H1 (cell line): ENCODE results near the gene HSF4. TPM values are rescaled to one million over a fixed set of nuclear protein-coding genes. Genes with fewer than 3 reads are reported as not detected.
A peak's percentile ranks its signal among the peaks of the same experiment; 100 is the strongest.

ENCODE experiments used
- CTCF ChIA-PET: fragments of 300-600 bp; sonication (Branson Sonifier 250); formaldehyde crosslinking; loops from one replicate; lab custom pipeline; 2021; ENCODE audit not compliant: partially characterized antibody; lab: Charles Lee
- POLR2A ChIA-PET: fragments of 300-600 bp; sonication (Branson Sonifier 250); formaldehyde crosslinking; loops from one replicate; lab custom pipeline; 2021; ENCODE audit warnings: inconsistent platforms; ENCODE audit not compliant: partially characterized antibody; lab: Charles Lee
- DNase-seq, 2 experiments: peaks; one replicate each; pipeline versions ENCODE4 v3.0.0 to v3.0.0-alpha.2; 2010 to 2022; ENCODE audit warnings: low spot score in 2 of 2, low read depth in 1 of 2, mixed read lengths in 1 of 2
- FAIRE-seq: peaks from 2 replicates; lab custom pipeline; 2011; peaks lifted over from hg19 to GRCh38; lab: Jason Lieb, UNC
- H2AFZ ChIP-seq: 2 replicates; pipeline ENCODE4 v1.8.1; 2012; ENCODE audit warnings: low read length, inconsistent platforms
- H2AK5ac ChIP-seq: 2 replicates; pipeline ENCODE4 v1.6.1; 2013; ENCODE audit warnings: low read depth, low read length
- H2BK120ac ChIP-seq: replicated peaks from 2 replicates; pipeline ENCODE3; 2013; ENCODE audit warnings: low read depth, low read length, inconsistent platforms
- H2BK12ac ChIP-seq: 2 replicates; pipeline ENCODE4 v1.6.1; 2013; ENCODE audit warnings: low read depth, low read length
- H2BK15ac ChIP-seq: 2 replicates; pipeline ENCODE4 v1.6.1; 2013; ENCODE audit warnings: low read length
- H2BK20ac ChIP-seq: 2 replicates; pipeline ENCODE4 v1.6.1; 2013; ENCODE audit warnings: low read length
- H2BK5ac ChIP-seq: 2 replicates; pipeline ENCODE4 v1.6.1; 2013; ENCODE audit warnings: low read depth, low read length
- H3K14ac ChIP-seq: 2 replicates; pipeline ENCODE4 v1.6.1; 2013; ENCODE audit warnings: inconsistent platforms; ENCODE audit not compliant: insufficient read length
- H3K18ac ChIP-seq: 2 replicates; pipeline ENCODE4 v1.6.1; 2013; ENCODE audit warnings: low read length; ENCODE audit errors: extremely low read depth
- H3K23ac ChIP-seq: 2 replicates; pipeline ENCODE4 v1.6.1; 2013; ENCODE audit warnings: inconsistent platforms; ENCODE audit not compliant: insufficient read length
- H3K23me2 ChIP-seq: 2 replicates; pipeline ENCODE4 v1.6.1; 2013; ENCODE audit warnings: low read depth, low read length
- H3K27ac ChIP-seq: 2 replicates; pipeline ENCODE4 v1.6.1; 2011; ENCODE audit warnings: low read depth, low read length, inconsistent platforms
- H3K27me3 ChIP-seq, 4 experiments: replicated peaks in 1 of 4; 1 replicate in 1 of 4; 2 replicates in 3 of 4; pipeline versions ENCODE4 v1.6.1 to v1.8.1; 2011 to 2013; ENCODE audit warnings: low read length in 3 of 4, mild to moderate bottlenecking in 3 of 4, inconsistent platforms in 2 of 4, mixed read lengths in 2 of 4, moderate library complexity in 1 of 4; ENCODE audit not compliant: control insufficient read depth in 3 of 4, insufficient read depth in 3 of 4; ENCODE audit errors: extremely low read depth in 1 of 4
- H3K36me3 ChIP-seq, 4 experiments: 2 replicates each; pipeline versions ENCODE4 v1.6.1 to v1.8.1; 2011 to 2013; ENCODE audit warnings: mild to moderate bottlenecking in 4 of 4, low read length in 3 of 4, moderate library complexity in 2 of 4, control low read depth in 1 of 4, inconsistent platforms in 1 of 4; ENCODE audit not compliant: insufficient read depth in 4 of 4, control insufficient read depth in 2 of 4
- H3K4ac ChIP-seq: replicated peaks from 2 replicates; pipeline ENCODE3; 2013; ENCODE audit warnings: low read length, low read depth, mixed read lengths, inconsistent platforms; ENCODE audit not compliant: insufficient read length
- H3K4me1 ChIP-seq, 4 experiments: replicated peaks in 1 of 4; 1 replicate in 1 of 4; 2 replicates in 3 of 4; pipeline versions ENCODE4 v1.6.1 to v1.8.1; 2011 to 2013; ENCODE audit warnings: low read length in 3 of 4, inconsistent platforms in 2 of 4, mixed read lengths in 1 of 4; ENCODE audit not compliant: insufficient read depth in 4 of 4, control insufficient read depth in 3 of 4
- H3K4me2 ChIP-seq, 2 experiments: 2 replicates each; pipeline versions ENCODE4 v1.6.1 to v1.8.1; 2011 to 2013; ENCODE audit warnings: low read depth in 2 of 2, low read length in 2 of 2, control low read depth in 1 of 2, inconsistent platforms in 1 of 2, mild to moderate bottlenecking in 1 of 2; ENCODE audit not compliant: insufficient read depth in 1 of 2
- H3K4me3 ChIP-seq, 4 experiments: fragments of 200-600, 300-600 bp in 1 of 4; sonication (generic), shearing (Covaris generic), sonication (Bioruptor Twin) in 1 of 4; 2 replicates each; pipeline versions ENCODE4 v1.5.1 to v1.8.1; 2011 to 2016; ENCODE audit warnings: low read length in 4 of 4, low read depth in 3 of 4, control low read depth in 2 of 4, inconsistent platforms in 2 of 4, mild to moderate bottlenecking in 2 of 4, mixed read lengths in 1 of 4, moderate library complexity in 1 of 4; ENCODE audit not compliant: insufficient read depth in 2 of 4; ENCODE audit errors: extremely low read depth in 1 of 4
- H3K56ac ChIP-seq: replicated peaks from 2 replicates; pipeline ENCODE3; 2013; ENCODE audit warnings: low read depth, mild to moderate bottlenecking, mixed read lengths, low read length, inconsistent platforms; ENCODE audit not compliant: insufficient read length
- H3K79me1 ChIP-seq: 2 replicates; pipeline ENCODE4 v1.6.1; 2013; ENCODE audit warnings: low read depth, low read length, control low read depth
- H3K79me2 ChIP-seq, 2 experiments: 2 replicates each; pipeline versions ENCODE4 v1.6.1 to v1.8.1; 2012 to 2013; ENCODE audit warnings: low read length in 2 of 2, mild to moderate bottlenecking in 2 of 2, inconsistent platforms in 1 of 2; ENCODE audit not compliant: insufficient read depth in 2 of 2, control insufficient read depth in 1 of 2
- H3K9ac ChIP-seq, 4 experiments: replicated peaks in 1 of 4; 1 replicate in 1 of 4; 2 replicates in 3 of 4; pipeline versions ENCODE4 v1.6.1 to v1.8.1; 2011 to 2013; ENCODE audit warnings: low read depth in 3 of 4, low read length in 3 of 4, control low read depth in 2 of 4, mild to moderate bottlenecking in 2 of 4, moderate library complexity in 2 of 4, inconsistent platforms in 1 of 4; ENCODE audit errors: extremely low read depth in 1 of 4
- H3K9me3 ChIP-seq, 2 experiments: 2 replicates each; pipeline versions ENCODE4 v1.6.1 to v1.8.1; 2012 to 2013; ENCODE audit warnings: mild to moderate bottlenecking in 2 of 2, moderate library complexity in 2 of 2, control low read depth in 1 of 2, inconsistent platforms in 1 of 2, low read depth in 1 of 2, low read length in 1 of 2, mixed read lengths in 1 of 2; ENCODE audit not compliant: insufficient read depth in 2 of 2
- H4K20me1 ChIP-seq, 2 experiments: replicated peaks in 1 of 2; 2 replicates each; pipeline versions ENCODE3 to v1.8.1; 2011 to 2013; ENCODE audit warnings: inconsistent platforms in 2 of 2, low read length in 2 of 2, mild to moderate bottlenecking in 1 of 2; ENCODE audit not compliant: insufficient read depth in 2 of 2, control insufficient read depth in 1 of 2
- H4K5ac ChIP-seq: 2 replicates; pipeline ENCODE4 v1.6.1; 2013; ENCODE audit warnings: low read length, low read depth, mixed read lengths, inconsistent platforms; ENCODE audit not compliant: insufficient read length
- H4K8ac ChIP-seq: 2 replicates; pipeline ENCODE4 v1.8.0; 2013; ENCODE audit warnings: mild to moderate bottlenecking, moderate library complexity, low read length, inconsistent platforms; ENCODE audit not compliant: insufficient read depth; ENCODE audit errors: extremely low read depth
- H4K91ac ChIP-seq: replicated peaks from 2 replicates; pipeline ENCODE3; 2013; ENCODE audit warnings: low read length, mixed read lengths, inconsistent platforms; ENCODE audit not compliant: insufficient read length
- RBBP5 ChIP-seq: IDR thresholded peaks from 2 replicates; pipeline ENCODE4 v1.7.1; 2012; ENCODE audit warnings: low read depth, mild to moderate bottlenecking, inconsistent platforms, low read length, moderate library complexity, borderline replicate concordance
- RNF2 ChIP-seq: fragments of 200-900, 300-1000 bp; sonication (generic); IDR thresholded peaks from 2 replicates; pipeline ENCODE4 v1.7.1; 2016; ENCODE audit warnings: borderline replicate concordance, low read depth, mild to moderate bottlenecking, antibody characterized with exemption, low read length; ENCODE audit not compliant: poor library complexity, severe bottlenecking; ENCODE audit errors: missing control alignments
- SUZ12 ChIP-seq: fragments of 200-600 bp; sonication (generic); IDR thresholded peaks from 2 replicates; pipeline ENCODE4 v1.6.1; 2012; ENCODE audit warnings: mild to moderate bottlenecking, inconsistent platforms, low read length, moderate library complexity, mixed read lengths
- WGBS, 2 experiments: shearing (Covaris generic) in 1 of 2; methylation state at CpG; one replicate each; pipeline versions ENCODE4 v1.1.6 to v1.1.7; 2013 to 2015; ENCODE audit warnings: low lambda C conversion rate in 2 of 2, mixed read lengths in 2 of 2, inconsistent platforms in 1 of 2, low coverage in 1 of 2, missing lambda C conversion rate in 1 of 2; ENCODE audit not compliant: insufficient replicate concordance in 2 of 2, insufficient coverage in 1 of 2, insufficient read length in 1 of 2; ENCODE audit errors: extremely low coverage in 1 of 2, missing lambda C conversion rate in 1 of 2; 5-methylcytosine and 5-hydroxymethylcytosine counted together
- polyA plus RNA-seq, 7 experiments: library from polyadenylated mRNA; depleted of rRNA in 3 of 7; stranded (reverse) in 5 of 7; unstranded in 2 of 7; fragments of >200 nt in 5 of 7; fragments of 200-250 nt in 2 of 7; gene quantifications; 1 replicate in 5 of 7; 2 replicates in 1 of 7; 4 replicates in 1 of 7; pipeline versions ENCODE4 v1.2.1 to v1.2.3, GENCODE V29; 2011 to 2013; ENCODE audit warnings: missing spikeins in 2 of 7, mixed read lengths in 2 of 7
- total RNA-seq: library from RNA; stranded (reverse); fragmentation: NEBNext Ultra II Directional; extraction: Animal tissue kit (Norgen Biotek cat#: 25700); gene quantifications from 2 replicates; pipeline ENCODE4 v1.2.1, GENCODE V29; 2021
- TF ChIP-seq, protein P1 (sequence below), 3 experiments: IDR thresholded peaks; 1 replicate in 2 of 3; 2 replicates in 1 of 3; pipeline versions ENCODE4 v1.5.1 to v1.6.1; 2011; ENCODE audit warnings: low read length in 3 of 3, mild to moderate bottlenecking in 3 of 3, inconsistent platforms in 2 of 3, low read depth in 1 of 3, moderate library complexity in 1 of 3; ENCODE audit not compliant: insufficient read depth in 1 of 3; ENCODE audit errors: control extremely low read depth in 1 of 3
- TF ChIP-seq, protein P2 (sequence below): IDR thresholded peaks from 2 replicates; pipeline ENCODE4 v1.6.1; 2012; ENCODE audit warnings: inconsistent platforms

The HSF4 gene
- total and polyA plus RNA-seq, 2 of the 8 experiments (the other 6 are each of a cell fraction or from before 2014, with no cell fraction given), result 0.14 TPM; not detected in 1

DNA sequence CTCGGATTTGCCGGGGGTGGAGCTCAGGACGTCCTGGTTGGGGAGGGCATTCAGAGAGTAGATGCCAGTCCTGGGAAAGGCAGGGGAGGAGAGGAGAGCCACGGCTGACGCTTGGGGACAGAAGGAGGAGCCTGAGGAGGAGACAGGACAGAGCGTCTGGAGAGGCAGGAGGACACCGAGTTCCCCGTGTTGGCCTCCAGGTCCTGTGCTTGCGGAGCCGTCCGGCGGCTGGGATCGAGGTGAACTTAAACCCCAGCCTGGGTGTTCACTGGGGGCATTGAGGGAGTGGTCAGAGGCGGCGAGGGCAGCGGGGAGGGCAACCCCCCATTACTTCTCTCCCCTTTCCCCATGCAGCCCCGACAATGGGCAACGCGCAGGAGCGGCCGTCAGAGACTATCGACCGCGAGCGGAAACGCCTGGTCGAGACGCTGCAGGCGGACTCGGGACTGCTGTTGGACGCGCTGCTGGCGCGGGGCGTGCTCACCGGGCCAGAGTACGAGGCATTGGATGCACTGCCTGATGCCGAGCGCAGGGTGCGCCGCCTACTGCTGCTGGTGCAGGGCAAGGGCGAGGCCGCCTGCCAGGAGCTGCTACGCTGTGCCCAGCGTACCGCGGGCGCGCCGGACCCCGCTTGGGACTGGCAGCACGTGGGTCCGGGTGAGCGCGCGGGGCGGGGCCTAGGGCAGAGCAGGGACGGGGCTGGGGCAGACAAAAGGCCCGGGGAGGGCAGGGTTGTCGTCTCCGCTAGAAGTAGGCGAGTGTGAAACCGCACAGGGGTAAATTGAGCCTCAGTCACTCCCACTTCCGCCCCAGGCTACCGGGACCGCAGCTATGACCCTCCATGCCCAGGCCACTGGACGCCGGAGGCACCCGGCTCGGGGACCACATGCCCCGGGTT is 9.5 kb downstream of the HSF4 start:
- no peak overlapping the region; the same call in 1 of the 2 replicates for H2BK15ac ChIP-seq
- H4K8ac ChIP-seq, result peak overlapping the region; percentile 75
- H2BK12ac ChIP-seq, result no peak overlapping the region; the same call in 1 of the 2 replicates
- peaks cover 7 to 20% of the 10 kb centered on the region in 2 experiments for H4K20me1 ChIP-seq
- H3K79me2 ChIP-seq, result no peaks in the 10 kb centered on the region
- peak overlapping the region; percentile 71 to 92 for H3K4me2 ChIP-seq
- H3K56ac ChIP-seq, result no peak overlapping the region
- peak overlapping the region; percentile 27 to 57 (median 34) for H3K4me3 ChIP-seq
- H3K23me2 ChIP-seq, result peaks cover 29% of the 10 kb centered on the region
- ChIA-PET POLR2A (interaction anchor here (1.0 to 7.3 kb wide), 8 partner anchors 9 to 25 kb away, joined by 3 to 59 read pairs (median 6); partner anchors contain the start of genes B3GNT9, EXOC3L1, FBXL8 and HSF4), CTCF (interaction anchor here (0.7 to 19.3 kb wide), 12 partner anchors 8 to 249 kb away, joined by 3 to 291 read pairs (median 4); partner anchors contain the start of genes B3GNT9, EXOC3L1, FBXL8 and HSF4)
- H4K91ac ChIP-seq, result peak overlapping the region; percentile 47
- FAIRE-seq (no peak), DNase-seq (peak in 1 of 2 experiments; percentile 78)
- 0 out of 2 replicates have a peak overlapping the region, but pooled peaks have one; percentile 63 for H2BK5ac ChIP-seq
- H3K23ac ChIP-seq, result no peak overlapping the region
- H2AFZ ChIP-seq, result peak overlapping the region; percentile 73; the same call in 1 of the 2 replicates
- H3K9ac ChIP-seq, result no peak overlapping the region
- peak overlapping the region; percentile 24; the same call in 1 of the 2 replicates for H3K18ac ChIP-seq
- no peak overlapping the region for H2BK20ac ChIP-seq
- H3K9me3 ChIP-seq, result no peaks in the 10 kb centered on the region
- no peak overlapping the region for H3K4ac ChIP-seq
- H3K36me3 ChIP-seq, result no peaks in the 10 kb centered on the region
- H4K5ac ChIP-seq, result no peak overlapping the region
- H3K27me3 ChIP-seq, result peaks cover 50 to 90% (median 86%) of the 10 kb centered on the region in 4 experiments
- no peak overlapping the region for H3K27ac ChIP-seq
- no peak overlapping the region for H2BK120ac ChIP-seq
- H3K4me1 ChIP-seq, result peaks cover 0 to 40% (median 30%) of the 10 kb centered on the region in 4 experiments; a peak in 6 of 7 replicates
- H3K79me1 ChIP-seq, result peaks cover 2% of the 10 kb centered on the region; the same call in 1 of the 2 replicates
- H3K14ac ChIP-seq, result no peak overlapping the region
- H2AK5ac ChIP-seq, result no peak overlapping the region
- 4% methylated on average over 61 of the region's 71 CpGs; no CpG with 5 or more reads in 1 of the 2 experiments for WGBS, 2 experiments
- peak; percentile 92 for TF ChIP-seq SUZ12
- TF ChIP-seq, protein P1, sequence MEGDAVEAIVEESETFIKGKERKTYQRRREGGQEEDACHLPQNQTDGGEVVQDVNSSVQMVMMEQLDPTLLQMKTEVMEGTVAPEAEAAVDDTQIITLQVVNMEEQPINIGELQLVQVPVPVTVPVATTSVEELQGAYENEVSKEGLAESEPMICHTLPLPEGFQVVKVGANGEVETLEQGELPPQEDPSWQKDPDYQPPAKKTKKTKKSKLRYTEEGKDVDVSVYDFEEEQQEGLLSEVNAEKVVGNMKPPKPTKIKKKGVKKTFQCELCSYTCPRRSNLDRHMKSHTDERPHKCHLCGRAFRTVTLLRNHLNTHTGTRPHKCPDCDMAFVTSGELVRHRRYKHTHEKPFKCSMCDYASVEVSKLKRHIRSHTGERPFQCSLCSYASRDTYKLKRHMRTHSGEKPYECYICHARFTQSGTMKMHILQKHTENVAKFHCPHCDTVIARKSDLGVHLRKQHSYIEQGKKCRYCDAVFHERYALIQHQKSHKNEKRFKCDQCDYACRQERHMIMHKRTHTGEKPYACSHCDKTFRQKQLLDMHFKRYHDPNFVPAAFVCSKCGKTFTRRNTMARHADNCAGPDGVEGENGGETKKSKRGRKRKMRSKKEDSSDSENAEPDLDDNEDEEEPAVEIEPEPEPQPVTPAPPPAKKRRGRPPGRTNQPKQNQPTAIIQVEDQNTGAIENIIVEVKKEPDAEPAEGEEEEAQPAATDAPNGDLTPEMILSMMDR (IDR thresholded peaks at IDR 0.05; ENCODE audit: control extremely low read depth in 1 of 3, insufficient read depth in 1 of 3, low read depth in 1 of 3, low read length in 3 of 3), result peak in 2 of 3 experiments; percentile 14 to 15; a peak in 2 of 4 replicates
- no peak for TF ChIP-seq RBBP5
- TF ChIP-seq, protein P2, sequence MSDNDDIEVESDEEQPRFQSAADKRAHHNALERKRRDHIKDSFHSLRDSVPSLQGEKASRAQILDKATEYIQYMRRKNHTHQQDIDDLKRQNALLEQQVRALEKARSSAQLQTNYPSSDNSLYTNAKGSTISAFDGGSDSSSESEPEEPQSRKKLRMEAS, result peak; percentile 89
- TF ChIP-seq RNF2, result peak; percentile 36
